IPS-18a (cell line): ENCODE results near the gene RREB1.

Source experiments
- H3K27ac ChIP-seq: one replicate; pipeline ENCODE4 v1.5.1; 2013; ENCODE audit warnings: low read length
- H3K27me3 ChIP-seq: one replicate; pipeline ENCODE4 v1.6.1; 2013; ENCODE audit warnings: mild to moderate bottlenecking, low read length; ENCODE audit not compliant: control insufficient read depth, insufficient read depth
- H3K36me3 ChIP-seq: one replicate; pipeline ENCODE4 v1.6.1; 2013; ENCODE audit warnings: low read depth, low read length; ENCODE audit not compliant: control insufficient read depth
- H3K4me1 ChIP-seq: one replicate; pipeline ENCODE4 v1.6.1; 2013; ENCODE audit warnings: low read depth, low read length; ENCODE audit not compliant: control insufficient read depth
- H3K4me3 ChIP-seq: one replicate; pipeline ENCODE4 v1.5.1; 2013; ENCODE audit warnings: low read length
- H3K9ac ChIP-seq: one replicate; pipeline ENCODE4 v1.6.1; 2013; ENCODE audit warnings: mild to moderate bottlenecking, low read length, moderate library complexity
- H3K9me3 ChIP-seq: one replicate; pipeline ENCODE4 v1.6.1; 2013; ENCODE audit warnings: low read depth, low read length; ENCODE audit not compliant: control insufficient read depth

The RREB1 gene

DNA sequence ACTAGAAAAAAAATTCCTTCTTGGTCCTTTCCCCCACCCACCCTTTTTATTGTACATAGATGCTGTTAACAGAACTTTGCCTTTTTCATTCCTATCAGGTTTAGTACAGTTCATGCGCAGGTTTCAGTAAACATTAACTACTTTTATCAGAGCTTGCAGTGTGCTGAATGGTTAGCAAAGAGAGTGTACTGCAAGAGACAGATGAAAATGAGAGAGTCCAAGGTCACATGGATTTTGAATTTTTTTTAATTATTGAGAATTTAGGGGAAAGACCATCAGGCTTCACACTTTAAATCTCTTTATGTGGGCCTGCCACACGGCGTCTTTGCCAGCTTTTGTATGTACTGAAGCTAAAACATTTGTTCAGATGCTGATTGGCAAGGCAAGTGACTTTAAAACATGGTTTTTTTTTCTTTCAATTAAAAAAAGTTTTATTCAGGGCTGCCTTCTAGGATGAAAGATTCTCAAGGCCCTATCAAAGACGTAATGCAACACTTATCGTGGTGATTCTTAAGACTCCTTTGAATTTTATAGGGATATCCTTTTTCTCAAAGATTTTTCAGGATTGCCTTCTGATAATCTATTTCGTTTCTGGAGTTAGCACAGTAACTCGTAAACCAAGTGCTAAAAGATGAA lies 32.2 kb downstream of the RREB1 start:
- Histone ChIP-seq H3K4me3 (peak overlapping the region; percentile 73), H3K36me3 (no peaks in the 10 kb centered on the region), H3K27ac (no peak overlapping the region), H3K9me3 (no peaks in the 10 kb centered on the region), H3K4me1 (peaks cover 48% of the 10 kb centered on the region), H3K9ac (peak overlapping the region; percentile 78), H3K27me3 (peaks cover 8% of the 10 kb centered on the region)

DNA sequence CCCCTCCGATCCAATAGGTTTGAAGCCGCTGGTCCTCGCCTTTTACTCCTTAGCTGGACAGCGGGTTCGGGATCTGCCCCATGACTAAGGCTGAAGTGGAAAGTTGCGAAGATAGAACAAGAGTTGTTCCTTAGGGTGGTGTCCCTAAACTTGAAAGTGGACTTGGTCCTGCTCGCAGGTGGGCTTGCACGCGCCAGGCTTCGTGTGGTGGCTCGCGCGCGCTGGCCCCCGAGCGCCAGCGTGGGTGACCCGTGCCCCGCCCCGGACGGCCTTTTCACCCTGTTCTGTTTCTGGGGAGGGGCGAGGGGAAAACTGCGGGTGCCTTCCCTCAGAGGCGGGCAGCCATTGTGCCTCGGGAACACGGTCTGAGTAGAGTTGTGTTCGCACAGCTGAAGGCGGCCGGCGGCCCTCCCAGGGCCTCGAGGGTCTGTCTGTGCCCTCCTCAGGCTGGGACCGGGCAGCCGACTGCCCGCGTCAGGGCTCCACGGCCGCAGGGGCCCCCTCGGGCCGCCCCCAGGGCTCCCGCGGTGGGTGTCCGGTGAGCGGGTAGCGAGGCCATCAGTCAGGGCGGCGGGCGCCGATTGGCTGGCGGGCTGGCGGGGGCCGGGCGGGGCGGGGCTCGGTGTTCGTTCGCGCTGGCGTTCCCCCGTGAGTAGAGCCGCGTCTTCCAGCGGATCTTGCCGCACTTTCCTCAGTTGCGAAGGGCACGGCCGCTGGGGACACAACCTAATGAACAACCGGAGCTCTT lies 33.0 kb downstream of the RREB1 start:
- Histone ChIP-seq H3K9me3 (no peaks in the 10 kb centered on the region), H3K27ac (peak overlapping the region; percentile 64), H3K9ac (peak overlapping the region; percentile 78), H3K4me3 (peak overlapping the region; percentile 73), H3K27me3 (peaks cover 8% of the 10 kb centered on the region), H3K36me3 (no peaks in the 10 kb centered on the region), H3K4me1 (peaks cover 57% of the 10 kb centered on the region)

DNA sequence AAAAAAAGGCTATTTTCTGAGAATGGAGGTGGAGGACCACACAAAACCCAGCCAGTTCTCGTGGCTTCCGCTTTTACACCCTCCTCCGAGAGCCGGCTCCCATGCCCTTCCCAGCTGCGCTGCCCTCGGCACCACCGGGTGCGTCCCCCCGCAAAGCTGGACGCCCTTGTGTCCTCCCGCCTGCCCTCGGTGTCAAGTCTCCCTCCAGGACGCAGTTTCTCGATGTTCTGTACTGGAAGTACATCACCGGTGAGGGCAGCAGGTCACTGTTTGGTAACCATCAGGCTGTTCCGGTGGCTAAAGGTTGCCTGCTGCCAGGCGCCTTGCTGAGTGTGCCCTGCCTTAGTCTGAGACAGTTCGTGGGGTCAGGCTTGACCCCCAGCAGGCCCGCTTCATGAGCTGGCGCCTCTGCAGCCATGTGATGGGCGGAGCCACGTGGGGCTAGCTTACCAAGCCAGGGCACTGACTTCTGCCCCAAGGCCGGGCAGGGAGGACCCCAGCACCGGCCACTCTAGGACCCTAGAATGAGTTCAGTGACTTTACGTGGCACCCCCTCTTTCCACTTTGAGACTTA lies 34.6 kb downstream of the RREB1 start:
- no peaks in the 10 kb centered on the region for H3K36me3 ChIP-seq
- no peaks in the 10 kb centered on the region for H3K9me3 ChIP-seq
- H3K9ac ChIP-seq = no peak overlapping the region
- H3K4me3 ChIP-seq = no peak overlapping the region
- H3K4me1 ChIP-seq = peaks cover 67% of the 10 kb centered on the region
- peaks cover 8% of the 10 kb centered on the region for H3K27me3 ChIP-seq
- no peak overlapping the region for H3K27ac ChIP-seq

DNA sequence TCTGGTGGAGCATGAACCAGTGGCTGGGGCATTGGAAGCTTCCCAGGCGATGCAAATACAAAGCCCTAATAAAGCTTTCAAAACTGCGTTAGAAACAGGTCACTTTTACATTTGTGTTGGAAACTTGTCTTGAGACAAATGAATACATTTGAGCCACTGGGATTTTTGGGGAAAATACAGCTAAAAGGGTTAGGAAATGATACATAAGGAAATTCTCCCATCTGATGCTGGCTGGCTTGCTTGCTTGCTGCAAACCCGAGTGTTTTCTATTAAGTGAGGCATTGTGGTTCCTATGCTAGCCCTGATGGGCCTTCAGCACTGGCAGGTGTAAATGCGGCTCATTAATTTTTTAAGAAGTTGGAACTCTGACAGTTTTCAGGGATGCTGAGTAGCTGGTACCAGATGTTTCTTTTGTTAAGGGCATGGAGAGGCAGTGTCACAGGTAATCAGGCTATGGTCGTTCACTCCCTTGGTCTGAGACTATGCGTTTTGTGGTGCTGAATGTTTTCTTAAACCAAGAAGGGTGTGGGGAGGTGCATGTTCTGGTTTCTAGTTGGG lies 35.2 kb downstream of the RREB1 start:
- no peaks in the 10 kb centered on the region for H3K9me3 ChIP-seq
- H3K4me1 ChIP-seq = peaks cover 67% of the 10 kb centered on the region
- no peak overlapping the region for H3K4me3 ChIP-seq
- H3K9ac ChIP-seq = no peak overlapping the region
- H3K27me3 ChIP-seq = peaks cover 8% of the 10 kb centered on the region
- no peaks in the 10 kb centered on the region for H3K36me3 ChIP-seq
- no peak overlapping the region for H3K27ac ChIP-seq

DNA sequence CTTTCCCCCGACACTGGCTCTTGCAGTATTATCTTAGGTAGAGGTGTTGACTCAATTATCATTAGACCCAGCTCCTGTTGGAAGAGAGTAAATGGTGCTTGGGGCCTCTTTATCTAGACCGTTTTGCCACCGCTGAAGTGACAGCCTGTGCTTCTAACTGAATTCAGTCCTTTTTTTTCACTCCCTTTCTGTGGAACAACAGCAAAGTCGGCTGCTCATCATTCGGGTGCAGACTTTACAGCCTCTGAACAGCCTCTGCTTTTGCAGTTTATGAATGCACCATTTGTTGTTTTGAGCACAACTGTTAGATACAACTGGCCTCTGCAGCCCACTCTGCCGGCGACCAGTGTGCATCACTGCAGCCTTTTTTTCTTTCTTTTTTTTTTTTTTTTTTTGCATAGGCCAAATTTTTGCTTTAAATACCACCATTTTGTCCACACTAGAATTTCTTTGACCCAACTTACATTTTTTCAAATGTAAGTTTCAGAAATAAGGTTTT lies 35.8 kb downstream of the RREB1 start:
- Histone ChIP-seq H3K4me3 (no peak overlapping the region), H3K27me3 (peaks cover 8% of the 10 kb centered on the region), H3K27ac (no peak overlapping the region), H3K9ac (no peak overlapping the region), H3K9me3 (no peaks in the 10 kb centered on the region), H3K4me1 (peaks cover 65% of the 10 kb centered on the region), H3K36me3 (no peaks in the 10 kb centered on the region)

DNA sequence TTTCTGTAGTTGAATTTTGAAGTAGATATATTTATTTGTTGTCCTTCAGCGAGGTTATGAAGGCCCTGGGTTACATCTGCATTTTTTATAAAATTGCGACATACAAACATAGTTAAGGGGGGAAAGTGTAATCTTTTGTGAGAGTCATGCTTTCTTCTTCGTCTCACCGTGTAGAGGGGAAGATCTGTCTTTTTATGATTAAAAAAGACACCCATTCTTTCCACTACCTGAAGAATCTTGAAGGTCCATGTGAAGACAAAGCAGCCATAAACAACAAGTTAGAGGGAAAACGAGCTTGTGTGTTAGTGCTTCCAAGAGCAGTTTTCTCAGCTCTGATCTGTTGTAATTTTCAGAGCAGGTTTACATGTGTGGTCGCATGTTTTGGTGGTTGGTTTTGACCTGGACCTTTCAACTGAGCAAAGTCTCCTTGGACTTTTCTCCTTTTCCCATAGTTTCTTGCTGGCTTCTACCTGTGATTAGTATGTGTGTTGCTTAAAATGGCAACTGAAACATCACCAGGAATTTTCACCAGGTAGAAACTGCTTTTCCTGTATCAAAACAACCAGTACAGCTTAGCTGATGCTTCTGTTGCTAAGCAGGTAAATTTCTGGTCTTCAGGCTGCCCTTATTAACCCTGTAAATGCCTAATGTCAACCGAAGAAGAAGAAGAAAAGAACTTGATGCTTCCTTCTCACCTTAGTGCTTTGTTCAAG lies 37.3 kb downstream of the RREB1 start:
- H3K27me3 ChIP-seq = peaks cover 5% of the 10 kb centered on the region
- peak overlapping the region; percentile 24 for H3K4me3 ChIP-seq
- peak overlapping the region; percentile 28 for H3K9ac ChIP-seq
- peaks cover 57% of the 10 kb centered on the region for H3K4me1 ChIP-seq
- H3K27ac ChIP-seq = peak overlapping the region; percentile 60
- no peaks in the 10 kb centered on the region for H3K9me3 ChIP-seq
- no peaks in the 10 kb centered on the region for H3K36me3 ChIP-seq

DNA sequence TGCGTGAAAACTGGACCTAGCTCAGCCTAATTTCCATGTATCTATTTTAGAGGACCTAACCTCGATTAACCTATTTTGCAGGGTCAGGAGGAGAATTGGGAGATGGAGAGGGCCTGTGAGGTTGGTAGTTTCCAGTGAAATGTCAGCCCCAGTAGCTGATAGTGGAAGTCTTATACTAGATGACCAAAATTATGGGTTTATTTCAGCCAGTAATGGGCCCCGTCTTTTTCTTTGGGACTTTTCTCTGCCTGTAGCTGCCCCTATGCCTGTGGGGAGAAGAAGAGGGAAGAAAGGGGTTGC lies 37.8 kb downstream of the RREB1 start:
- peak overlapping the region; percentile 60 for H3K27ac ChIP-seq
- peak overlapping the region; percentile 24 for H3K4me3 ChIP-seq
- peaks cover under 1% of the 10 kb centered on the region for H3K27me3 ChIP-seq
- peak overlapping the region; percentile 28 for H3K9ac ChIP-seq
- H3K36me3 ChIP-seq = no peaks in the 10 kb centered on the region
- H3K4me1 ChIP-seq = peaks cover 56% of the 10 kb centered on the region
- H3K9me3 ChIP-seq = no peaks in the 10 kb centered on the region

DNA sequence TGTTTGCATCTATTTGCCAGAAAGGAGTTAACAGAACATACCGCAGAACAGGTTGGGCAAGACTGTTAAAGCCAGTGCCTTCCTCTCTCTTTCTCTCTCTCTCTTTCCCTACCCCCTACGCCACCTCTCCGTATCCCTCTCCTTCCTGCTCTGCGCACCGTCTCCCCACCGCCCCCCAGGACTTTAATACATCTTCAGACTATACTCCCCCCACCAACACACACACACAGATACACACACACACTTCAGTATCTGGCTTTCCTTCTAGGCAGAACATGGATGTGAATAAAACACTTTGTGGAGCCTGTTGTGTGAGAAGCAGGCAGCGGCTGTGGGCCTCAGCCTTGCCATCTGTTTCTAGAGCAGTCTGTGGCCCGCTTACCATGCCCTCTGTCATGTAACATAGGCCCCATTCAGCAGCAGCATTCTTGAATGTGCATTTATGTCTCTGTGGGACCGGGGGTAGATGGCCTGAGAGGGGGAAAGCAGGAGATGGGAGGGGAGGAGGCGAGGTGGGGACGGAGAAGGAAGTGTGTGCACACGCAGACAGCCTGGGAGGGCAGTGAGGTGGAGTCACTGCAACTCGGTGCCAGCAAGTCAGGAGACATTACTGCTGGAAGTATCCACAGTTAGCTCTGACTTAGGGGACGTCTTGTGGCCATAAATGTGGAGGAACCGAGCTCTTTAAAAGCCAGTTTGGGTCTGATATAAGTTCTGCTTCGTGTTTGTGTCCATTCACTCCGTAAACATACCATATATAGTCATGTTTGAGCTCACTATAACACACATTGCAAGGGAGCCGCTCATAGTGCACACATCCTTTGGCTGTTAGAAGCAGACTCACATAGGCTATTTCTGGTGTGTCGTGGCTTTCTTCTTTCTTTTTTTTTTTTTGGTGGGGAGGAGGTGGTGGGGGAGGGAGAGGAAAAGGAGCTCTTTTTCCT lies 38.4 kb downstream of the RREB1 start:
- H3K4me1 ChIP-seq = peaks cover 62% of the 10 kb centered on the region
- peak overlapping the region; percentile 37 for H3K9ac ChIP-seq
- H3K4me3 ChIP-seq = peak overlapping the region; percentile 24
- H3K27ac ChIP-seq = no peak overlapping the region
- no peaks in the 10 kb centered on the region for H3K9me3 ChIP-seq
- no peaks in the 10 kb centered on the region for H3K36me3 ChIP-seq
- H3K27me3 ChIP-seq = no peaks in the 10 kb centered on the region

DNA sequence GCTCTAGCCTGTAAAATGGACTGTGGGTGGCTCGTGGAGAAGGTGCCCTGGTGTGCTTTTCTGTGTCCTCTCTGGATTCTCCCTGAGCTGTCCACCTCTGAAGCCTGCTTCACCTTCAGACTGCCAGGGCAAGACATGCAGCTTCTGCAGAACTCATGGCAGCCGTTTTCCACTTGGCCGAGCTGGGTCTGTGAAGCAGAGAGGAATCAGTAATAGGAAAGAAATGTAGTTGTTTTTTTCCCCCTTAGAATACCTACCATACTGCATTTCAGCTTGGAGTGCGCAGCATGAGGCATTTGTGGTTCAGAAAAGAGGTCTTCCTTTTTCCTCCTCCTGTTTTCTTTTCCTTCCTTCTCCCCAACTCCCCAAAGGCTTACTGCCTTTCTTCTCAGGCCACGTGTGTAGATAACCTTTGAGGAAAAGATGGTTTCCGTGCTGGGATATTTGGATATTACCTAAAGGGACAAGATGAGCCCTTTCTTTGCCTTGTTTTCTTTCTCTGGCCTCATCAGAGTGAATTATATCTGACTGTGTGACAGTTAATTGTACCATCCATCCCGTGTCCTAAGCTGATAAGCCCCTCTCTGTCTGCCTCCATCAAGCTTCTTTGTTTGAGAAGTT lies 39.4 kb downstream of the RREB1 start:
- no peak overlapping the region for H3K27ac ChIP-seq
- H3K4me3 ChIP-seq = no peak overlapping the region
- peaks cover 67% of the 10 kb centered on the region for H3K4me1 ChIP-seq
- no peaks in the 10 kb centered on the region for H3K36me3 ChIP-seq
- H3K9ac ChIP-seq = no peak overlapping the region
- H3K27me3 ChIP-seq = no peaks in the 10 kb centered on the region
- no peaks in the 10 kb centered on the region for H3K9me3 ChIP-seq

DNA sequence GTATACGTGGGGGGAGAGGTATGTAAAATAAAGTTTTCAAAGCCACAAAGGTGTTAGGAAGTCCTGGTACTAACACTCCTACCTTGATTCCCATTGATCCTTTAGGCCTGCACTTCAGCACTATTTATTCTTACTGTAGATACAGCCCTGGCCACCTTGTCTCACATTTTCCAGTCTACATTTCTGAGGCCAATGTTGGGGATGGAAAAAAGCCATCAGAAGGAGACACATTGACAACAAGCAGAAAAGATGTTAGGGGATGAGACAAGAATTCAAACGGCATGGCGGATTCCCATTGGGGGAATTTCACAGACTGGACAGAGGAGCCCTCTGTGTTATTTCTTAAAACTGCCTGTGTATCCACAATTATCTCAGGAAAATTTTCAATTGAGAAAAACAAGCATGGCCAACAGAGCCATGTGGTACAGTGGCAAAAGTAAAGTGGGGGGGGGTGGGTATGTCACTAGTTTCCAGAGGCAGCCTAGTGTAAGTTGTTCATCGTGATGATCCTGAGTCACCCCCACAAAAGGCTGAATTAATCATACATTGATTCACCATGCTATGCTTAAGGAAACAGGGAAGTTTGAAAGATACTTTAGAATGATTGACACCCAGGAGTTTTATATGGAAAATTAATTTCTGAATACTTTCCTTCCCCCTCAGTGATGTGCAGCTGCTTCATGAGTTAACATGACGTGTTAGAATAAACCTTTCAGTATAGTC lies 40.5 kb downstream of the RREB1 start:
- Histone ChIP-seq H3K9ac (no peak overlapping the region), H3K4me3 (no peak overlapping the region), H3K4me1 (peaks cover 70% of the 10 kb centered on the region), H3K27ac (no peak overlapping the region), H3K27me3 (no peaks in the 10 kb centered on the region), H3K9me3 (no peaks in the 10 kb centered on the region), H3K36me3 (no peaks in the 10 kb centered on the region)
